ENCODE measurements around the gene PCGF3. TPM values are rescaled to one million over a fixed set of nuclear protein-coding genes. Genes with fewer than 3 reads are reported as not detected.
"Not testable (repeated sequence)": the region's sequence is repeated elsewhere in the genome, so short reads cannot be mapped to it uniquely, and the experiment has no call there.

The PCGF3 gene
- total RNA-seq, 4 donors from 2014 or later, result 17.7 to 80.6 (median 53.4) TPM

DNA sequence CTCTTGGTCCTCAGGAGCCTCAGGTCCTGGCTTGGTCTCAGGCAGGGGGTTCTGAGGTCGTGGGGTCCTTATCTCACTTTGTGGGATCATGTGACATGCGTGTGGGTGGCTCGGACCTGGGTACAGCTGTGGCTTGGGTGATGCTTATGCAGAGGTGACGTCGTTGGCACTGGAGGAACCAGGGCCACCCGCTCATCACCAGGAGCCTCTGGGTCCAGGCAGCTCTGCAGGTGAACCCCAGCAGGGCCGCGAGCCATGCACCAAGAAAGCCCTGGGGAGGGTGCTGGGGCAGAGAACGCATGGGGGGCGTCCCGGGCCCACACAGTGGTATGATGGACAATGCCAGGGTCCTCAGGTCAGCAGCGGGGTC is 40.3 kb upstream of the PCGF3 start:
- Histone ChIP-seq H3K27ac (no peak overlapping the region), H3K27me3 (no peaks in the 10 kb centered on the region), H3K4me1 (no peaks in the 10 kb centered on the region), H3K36me3 (no peaks in the 10 kb centered on the region), H3K9me3 (no peaks in the 10 kb centered on the region), H3K4me3 (no peak overlapping the region)
- intact Hi-C loops (cut with DNase I; ENCODE audit: low total_unique reads), result no loop called here
- TF ChIP-seq POLR2A (IDR thresholded peaks at IDR 0.05), result no peak
- TF ChIP-seq, protein P1, sequence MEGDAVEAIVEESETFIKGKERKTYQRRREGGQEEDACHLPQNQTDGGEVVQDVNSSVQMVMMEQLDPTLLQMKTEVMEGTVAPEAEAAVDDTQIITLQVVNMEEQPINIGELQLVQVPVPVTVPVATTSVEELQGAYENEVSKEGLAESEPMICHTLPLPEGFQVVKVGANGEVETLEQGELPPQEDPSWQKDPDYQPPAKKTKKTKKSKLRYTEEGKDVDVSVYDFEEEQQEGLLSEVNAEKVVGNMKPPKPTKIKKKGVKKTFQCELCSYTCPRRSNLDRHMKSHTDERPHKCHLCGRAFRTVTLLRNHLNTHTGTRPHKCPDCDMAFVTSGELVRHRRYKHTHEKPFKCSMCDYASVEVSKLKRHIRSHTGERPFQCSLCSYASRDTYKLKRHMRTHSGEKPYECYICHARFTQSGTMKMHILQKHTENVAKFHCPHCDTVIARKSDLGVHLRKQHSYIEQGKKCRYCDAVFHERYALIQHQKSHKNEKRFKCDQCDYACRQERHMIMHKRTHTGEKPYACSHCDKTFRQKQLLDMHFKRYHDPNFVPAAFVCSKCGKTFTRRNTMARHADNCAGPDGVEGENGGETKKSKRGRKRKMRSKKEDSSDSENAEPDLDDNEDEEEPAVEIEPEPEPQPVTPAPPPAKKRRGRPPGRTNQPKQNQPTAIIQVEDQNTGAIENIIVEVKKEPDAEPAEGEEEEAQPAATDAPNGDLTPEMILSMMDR (IDR thresholded peaks at IDR 0.05), result no peak
- DNase-seq, result no peak

DNA sequence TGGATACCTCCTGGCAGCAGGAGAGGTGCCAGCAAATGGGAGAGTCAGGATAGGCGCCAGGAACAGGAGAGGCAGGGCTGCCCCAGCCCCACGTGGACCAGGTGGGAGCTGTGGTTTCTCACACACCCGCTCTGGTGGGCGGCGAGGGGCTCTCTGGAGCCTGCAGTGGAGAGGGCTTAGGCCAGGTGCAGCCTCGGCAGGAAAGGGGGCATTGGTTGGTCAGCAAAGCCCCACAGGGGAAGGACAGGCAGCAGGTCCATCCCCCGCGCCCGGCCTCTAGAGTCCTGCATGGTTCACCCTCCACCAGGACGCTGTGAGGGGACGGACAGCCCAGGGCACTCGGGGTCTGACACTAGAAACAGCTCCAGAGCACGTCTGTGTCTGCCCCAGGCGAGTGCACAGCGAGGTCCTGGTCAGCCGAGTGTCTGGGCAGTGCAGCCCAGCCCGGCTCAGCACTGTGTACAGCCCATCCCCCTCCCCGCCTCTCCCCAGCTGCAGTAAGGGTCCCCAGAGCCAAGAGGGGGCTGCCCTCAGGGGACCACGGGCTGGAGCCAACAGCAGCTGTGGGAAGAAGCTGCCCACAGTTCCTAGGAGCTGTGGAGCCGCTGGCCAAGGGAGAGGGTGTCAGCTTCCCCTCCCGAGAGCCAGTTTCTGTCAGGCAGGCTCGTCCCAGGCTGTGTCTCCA is 39.7 kb upstream of the PCGF3 start:
- TF ChIP-seq, protein P1 (IDR thresholded peaks at IDR 0.05), result no peak
- TF ChIP-seq POLR2A (IDR thresholded peaks at IDR 0.05), result no peak

GRCh38 chr4:666436-666810 is 39.2 kb upstream of the PCGF3 start:
- intact Hi-C loops (cut with DNase I; ENCODE audit: low total_unique reads), result no loop called here
- H3K27ac ChIP-seq, result no peak overlapping the region
- no peaks in the 10 kb centered on the region for H3K36me3 ChIP-seq
- TF ChIP-seq POLR2A (IDR thresholded peaks at IDR 0.05), result no peak
- TF ChIP-seq, protein P1 (IDR thresholded peaks at IDR 0.05), result no peak
- no peaks in the 10 kb centered on the region for H3K4me1 ChIP-seq
- DNase-seq, result no peak
- H3K9me3 ChIP-seq, result no peaks in the 10 kb centered on the region
- H3K4me3 ChIP-seq, result no peak overlapping the region
- no peaks in the 10 kb centered on the region for H3K27me3 ChIP-seq

More for the DNA sequence above, 39.7 kb upstream of the PCGF3 start:
- intact Hi-C loops (cut with DNase I; ENCODE audit: low total_unique reads), result no loop called here
- Histone ChIP-seq H3K27me3 (no peaks in the 10 kb centered on the region), H3K4me3 (no peak overlapping the region), H3K36me3 (no peaks in the 10 kb centered on the region), H3K27ac (no peak overlapping the region), H3K9me3 (no peaks in the 10 kb centered on the region), H3K4me1 (no peaks in the 10 kb centered on the region)
- DNase-seq, result no peak

GRCh38 chr4:666822-667544 is 38.6 kb upstream of the PCGF3 start:
- no peak for DNase-seq
- Histone ChIP-seq H3K27me3 (no peaks in the 10 kb centered on the region), H3K4me3 (no peak overlapping the region), H3K4me1 (no peaks in the 10 kb centered on the region), H3K9me3 (no peaks in the 10 kb centered on the region), H3K27ac (no peak overlapping the region), H3K36me3 (no peaks in the 10 kb centered on the region)
- TF ChIP-seq POLR2A (IDR thresholded peaks at IDR 0.05), result no peak
- TF ChIP-seq, protein P1 (IDR thresholded peaks at IDR 0.05), result no peak
- intact Hi-C loops (cut with DNase I; ENCODE audit: low total_unique reads), result no loop called here

DNA sequence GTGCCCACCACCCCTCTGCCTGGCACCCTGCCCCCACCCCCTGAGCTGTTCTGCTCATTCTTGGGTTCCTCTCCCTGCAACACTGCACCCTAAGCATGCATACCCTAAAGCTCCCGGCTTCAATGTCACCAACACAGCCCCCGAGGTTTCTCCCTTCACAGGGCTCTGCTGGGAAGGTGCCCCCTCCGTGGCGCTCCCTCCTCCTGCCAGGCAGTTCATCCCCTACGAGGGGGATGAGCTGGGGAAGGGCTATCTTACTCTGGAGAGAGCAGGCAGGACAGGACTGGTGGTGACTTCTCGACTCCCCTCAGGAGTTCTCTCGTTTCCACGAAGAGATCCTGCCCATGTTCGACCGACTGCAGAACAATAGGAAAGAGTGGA is 38.1 kb upstream of the PCGF3 start:
- intact Hi-C loops (cut with DNase I; ENCODE audit: low total_unique reads), result no loop called here
- no peak for DNase-seq
- H3K27ac ChIP-seq, result no peak overlapping the region
- H3K9me3 ChIP-seq, result no peaks in the 10 kb centered on the region
- H3K4me1 ChIP-seq, result no peaks in the 10 kb centered on the region
- no peak overlapping the region for H3K4me3 ChIP-seq
- TF ChIP-seq POLR2A (IDR thresholded peaks at IDR 0.05), result no peak
- TF ChIP-seq, protein P1 (IDR thresholded peaks at IDR 0.05), result no peak
- no peaks in the 10 kb centered on the region for H3K27me3 ChIP-seq
- no peaks in the 10 kb centered on the region for H3K36me3 ChIP-seq

- intact Hi-C loops (cut with DNase I; ENCODE audit: low total_unique reads); DNase-seq; H3K27ac ChIP-seq: not testable (repeated sequence)
Observed at GRCh38 chr4:668219-668618, 37.4 kb upstream of the PCGF3 start.

GRCh38 chr4:669806-670559 is 35.6 kb upstream of the PCGF3 start:
- intact Hi-C loops (cut with DNase I; ENCODE audit: low total_unique reads); H3K4me1 ChIP-seq; H3K27ac ChIP-seq; H3K9me3 ChIP-seq; H3K27me3 ChIP-seq; H3K4me3 ChIP-seq; DNase-seq; H3K36me3 ChIP-seq: not testable (repeated sequence)

More at GRCh38 chr4:668219-668618, 37.4 kb upstream of the PCGF3 start:
- H3K27me3 ChIP-seq, H3K9me3 ChIP-seq, H3K4me3 ChIP-seq, H3K4me1 ChIP-seq, H3K36me3 ChIP-seq: not testable (repeated sequence)

All from uterus (tissue), 4 donors.